ENCODE data around the gene GRPEL1. TPM values are rescaled to one million over a fixed set of nuclear protein-coding genes. Genes with fewer than 3 reads are reported as not detected.

GRPEL1 gene
- polyA plus RNA-seq, 3 donors: 34.5 to 39.8 (median 37.2) TPM

DNA sequence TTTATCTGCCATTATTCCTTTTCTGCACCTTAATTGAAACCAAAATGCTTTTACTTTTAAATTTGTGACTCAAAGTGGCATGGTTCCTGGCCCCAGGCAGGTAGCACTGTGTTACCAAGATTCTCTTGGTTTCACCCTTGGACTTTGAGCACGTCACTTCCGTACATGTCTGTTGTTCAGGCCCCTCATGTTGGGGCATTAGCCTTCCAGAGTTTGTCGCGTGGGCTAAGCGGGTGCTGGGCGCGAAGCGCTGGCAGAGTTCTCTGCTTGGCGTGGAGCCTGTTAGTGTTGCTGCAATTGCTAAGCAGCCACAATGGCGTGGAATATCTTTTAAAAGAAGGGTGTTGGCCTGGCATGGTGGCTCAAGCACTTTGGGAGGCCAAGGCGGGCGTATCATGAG lies 38.7 kb downstream of the GRPEL1 start:
- DNase-seq: no peak

DNA sequence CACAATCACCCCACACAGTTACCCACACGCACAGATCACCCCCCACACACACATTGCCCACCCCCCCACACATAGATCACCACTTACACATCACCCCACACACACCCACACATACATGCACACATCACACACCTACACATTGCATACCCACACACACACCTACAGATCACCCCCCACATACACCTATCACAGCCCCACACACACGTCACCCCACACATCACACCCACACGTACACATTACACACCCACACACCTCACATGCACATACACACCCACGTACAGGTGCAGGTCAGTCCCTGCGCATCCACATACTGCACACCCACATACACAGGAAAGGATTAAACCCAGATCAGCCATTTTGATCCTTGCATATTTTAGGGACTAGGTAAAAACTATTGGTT lies 40.0 kb downstream of the GRPEL1 start:
- DNase-seq: no peak

DNA sequence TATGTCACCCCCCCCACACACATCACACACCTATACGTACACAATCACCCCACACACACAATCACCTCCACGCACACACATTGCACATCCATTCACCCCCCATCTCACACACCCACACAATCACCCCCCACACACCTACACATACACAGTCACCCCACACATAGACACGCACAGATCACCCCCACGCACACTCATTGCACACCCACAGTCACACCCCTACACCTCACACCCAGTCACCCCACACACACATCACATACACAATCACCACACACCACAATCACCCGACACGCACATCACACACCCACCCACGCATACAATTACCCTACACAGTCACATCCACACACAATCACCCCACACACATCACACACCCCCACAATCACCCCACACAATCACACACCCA lies 40.6 kb downstream of the GRPEL1 start:
- DNase-seq: no peak

DNA sequence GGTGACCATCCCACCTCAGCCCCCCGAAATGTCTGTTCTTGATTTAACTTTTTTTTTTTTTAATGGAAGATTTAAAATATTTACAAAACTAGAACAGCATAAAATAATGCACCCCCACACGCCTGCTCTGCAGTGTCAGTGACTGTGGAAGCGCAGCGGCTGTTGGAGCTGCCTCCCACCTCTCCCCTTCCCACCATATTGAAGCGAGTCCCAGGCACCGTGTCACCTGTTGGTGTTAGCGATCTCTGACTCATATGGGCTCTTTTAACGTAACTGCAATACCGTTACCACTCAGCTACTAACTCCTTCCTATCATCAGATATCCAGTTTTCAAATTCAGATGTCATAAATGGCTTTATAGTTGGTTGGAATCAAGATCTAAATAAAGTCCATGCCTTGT lies 41.8 kb downstream of the GRPEL1 start:
- no peak for DNase-seq

DNA sequence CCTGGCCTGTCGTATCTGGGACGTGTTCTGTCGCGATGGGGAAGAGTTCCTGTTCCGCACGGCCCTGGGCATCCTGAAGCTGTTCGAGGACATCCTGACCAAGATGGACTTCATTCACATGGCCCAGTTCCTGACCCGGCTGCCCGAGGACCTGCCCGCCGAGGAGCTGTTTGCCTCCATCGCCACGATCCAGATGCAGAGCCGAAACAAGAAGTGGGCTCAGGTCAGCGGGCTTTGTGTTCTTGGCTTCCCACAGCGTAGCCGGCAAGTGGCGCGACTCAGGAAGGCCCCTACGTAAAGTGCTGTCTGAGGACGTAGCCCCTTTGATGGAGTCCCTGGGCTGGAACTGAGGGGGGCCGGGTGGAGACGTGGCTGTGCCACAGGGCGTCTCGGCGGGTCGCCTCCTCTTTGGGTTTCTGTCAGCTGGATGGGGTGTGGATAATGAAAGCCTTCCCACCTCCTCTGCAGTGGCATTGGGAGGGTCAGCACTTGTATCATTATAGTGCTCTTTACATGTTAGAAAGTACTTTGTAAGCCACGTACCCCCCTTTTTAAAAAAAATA lies 42.7 kb downstream of the GRPEL1 start:
- DNase-seq: no peak

DNA sequence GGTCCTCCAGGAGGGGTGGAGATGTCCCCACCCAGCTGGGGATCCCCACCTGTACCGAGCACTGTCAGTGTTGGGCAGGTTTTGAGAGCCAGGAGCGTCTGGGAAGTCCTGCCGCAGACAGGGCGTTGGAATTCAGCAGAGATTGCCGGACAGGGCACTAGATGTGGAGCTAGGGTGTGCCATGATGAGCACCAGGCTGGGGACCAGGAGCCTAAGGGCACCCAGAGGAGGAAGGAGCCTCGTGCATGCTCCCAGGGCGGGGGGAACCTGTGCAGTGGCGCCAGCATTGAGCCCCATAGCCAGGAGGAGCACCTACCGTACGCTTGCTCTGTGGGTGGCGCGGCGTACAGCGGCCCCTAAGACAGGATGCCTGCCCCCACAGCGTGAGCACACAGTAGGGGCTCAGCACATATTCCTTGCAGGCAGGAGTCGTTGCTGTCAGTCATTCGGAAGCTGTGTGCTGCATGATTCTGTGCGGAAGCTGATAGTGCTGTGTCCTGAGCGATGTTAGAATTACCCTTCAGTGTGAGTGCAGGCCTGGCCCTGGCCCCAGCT lies 43.5 kb downstream of the GRPEL1 start:
- DNase-seq: no peak

DNA sequence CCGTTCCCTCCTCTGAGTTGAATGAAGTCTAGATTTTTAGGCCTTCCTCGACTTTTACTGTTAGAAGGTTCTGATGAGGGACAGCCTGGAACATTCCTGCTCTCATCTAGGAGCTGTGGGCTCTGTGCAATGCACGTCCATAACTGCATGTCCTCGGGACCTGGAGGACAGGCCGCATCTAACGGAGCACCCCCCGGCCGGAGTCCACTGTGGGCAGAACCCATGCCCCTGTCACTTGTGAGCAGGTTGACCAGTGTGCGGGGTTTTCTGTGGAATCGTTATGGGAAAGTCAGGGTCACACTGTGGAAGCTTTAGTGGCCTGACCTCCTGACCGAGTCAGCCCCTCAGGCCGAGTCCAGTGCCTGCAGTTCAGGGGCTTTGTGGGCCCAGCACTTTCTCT lies 44.0 kb downstream of the GRPEL1 start:
- DNase-seq: no peak

DNA sequence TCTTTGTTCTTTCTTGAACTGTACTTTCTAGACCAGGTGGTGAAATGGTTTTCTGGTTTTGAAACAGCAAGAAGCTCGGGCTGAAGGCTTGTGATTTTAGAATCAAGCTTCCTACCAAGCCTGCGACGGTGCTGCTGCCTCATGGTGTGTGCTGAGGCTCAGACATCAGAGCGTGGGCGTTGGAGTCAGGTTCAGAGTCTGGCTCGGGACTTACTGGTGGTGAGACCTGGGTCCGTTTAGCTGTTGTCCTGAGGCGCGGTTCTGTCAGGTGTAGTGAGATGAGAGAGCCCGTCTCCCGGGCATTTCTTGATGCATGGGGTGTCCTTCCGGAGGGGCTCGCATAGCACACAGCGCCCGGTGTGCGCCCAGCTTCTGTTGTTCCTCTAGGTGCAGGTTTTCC lies 44.4 kb downstream of the GRPEL1 start:
- no peak for DNase-seq

DNA sequence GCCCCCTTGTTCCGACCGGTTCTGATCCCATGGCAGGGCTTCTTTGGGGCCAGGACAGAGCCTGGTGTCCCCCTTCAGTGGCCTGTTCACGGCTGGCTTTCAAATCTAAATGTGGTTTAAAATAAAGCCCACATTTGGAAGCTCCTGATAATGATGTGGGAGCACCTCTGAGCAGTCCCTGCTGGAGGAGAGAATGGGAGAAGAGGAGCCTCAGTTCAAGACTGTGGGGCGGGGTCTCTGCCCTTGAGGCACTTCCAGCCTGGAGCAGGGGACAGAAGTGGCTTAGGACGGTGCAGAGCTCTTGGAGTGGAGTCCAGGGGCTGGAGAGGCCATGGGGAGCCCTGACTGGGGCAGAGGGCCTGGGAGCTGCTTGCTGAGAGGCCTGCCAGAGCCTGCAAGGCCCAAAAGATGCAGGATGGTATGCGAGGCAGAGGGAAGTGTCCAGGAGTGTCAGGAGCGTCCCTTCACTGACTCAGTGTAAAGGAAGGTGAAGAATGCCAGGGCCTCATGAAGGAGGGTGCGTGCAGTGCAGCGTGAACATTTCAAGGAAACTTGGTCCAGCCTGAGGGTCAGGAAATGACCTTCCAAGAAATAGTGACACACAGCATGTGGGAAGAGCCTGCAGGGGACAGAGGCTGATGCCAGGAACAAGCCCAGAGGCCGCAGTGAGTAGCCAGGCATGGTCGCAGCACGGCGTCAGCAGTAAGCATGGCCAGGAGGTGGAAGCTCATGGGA lies 45.8 kb downstream of the GRPEL1 start:
- no peak for DNase-seq

DNA sequence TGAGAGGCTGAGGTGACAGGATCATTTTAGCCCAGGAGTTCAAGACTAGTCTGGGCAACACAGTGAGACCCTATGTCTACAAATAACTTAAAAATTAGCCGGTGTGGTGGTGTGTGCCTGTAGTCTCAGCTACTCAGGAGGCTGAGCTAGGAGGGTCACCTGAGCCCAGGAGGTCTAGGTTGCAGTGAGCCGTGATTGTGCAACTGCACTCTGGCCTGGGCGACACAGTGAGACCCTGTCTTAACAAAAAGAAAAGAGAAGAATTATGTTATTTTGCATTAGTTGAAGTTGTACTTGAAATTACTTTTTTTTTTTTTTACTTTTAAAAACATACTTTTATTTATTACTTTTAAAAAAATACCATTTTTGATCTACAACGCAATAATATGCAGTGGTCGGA lies 46.5 kb downstream of the GRPEL1 start:
- no peak for DNase-seq

DNA sequence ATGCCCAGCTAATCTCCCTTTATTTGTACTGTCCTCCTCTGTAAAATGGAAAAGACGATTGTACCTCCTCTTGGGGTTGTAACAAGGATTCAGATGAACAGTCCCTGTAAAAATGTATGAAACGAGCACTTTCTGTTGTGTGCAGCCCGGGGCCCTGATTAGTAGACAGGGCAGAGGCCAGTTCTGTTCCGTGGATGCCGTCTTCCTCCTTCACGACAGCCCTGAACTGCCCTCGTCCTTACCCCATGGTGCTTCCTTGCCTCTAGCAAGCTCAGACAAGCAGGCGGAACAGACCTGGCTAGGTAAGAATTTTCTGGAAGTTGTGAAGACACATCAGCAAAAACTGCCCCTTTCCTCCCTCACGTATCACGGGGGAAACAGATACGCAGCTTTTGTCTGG lies 47.0 kb downstream of the GRPEL1 start:
- DNase-seq: no peak

DNA sequence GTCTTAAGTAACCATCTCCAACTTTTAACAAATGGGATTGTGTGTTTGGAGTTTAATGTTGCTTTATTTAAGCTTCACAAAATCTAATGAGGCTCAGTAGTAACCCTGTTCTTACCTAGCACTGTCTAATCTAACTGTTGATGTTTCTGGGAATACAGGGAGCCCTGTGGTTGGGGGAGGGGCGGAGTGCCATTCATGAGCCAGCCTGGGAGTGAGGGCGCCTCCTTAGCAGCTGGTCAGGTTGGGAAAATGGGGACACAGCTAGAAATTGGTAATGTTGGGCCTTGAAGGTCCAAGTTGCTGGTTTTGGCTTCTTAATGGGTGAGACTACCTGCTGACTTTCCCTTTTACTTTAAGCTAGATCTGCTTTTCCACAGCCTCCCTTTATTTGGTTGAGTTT lies 47.6 kb downstream of the GRPEL1 start:
- no peak for DNase-seq

DNA sequence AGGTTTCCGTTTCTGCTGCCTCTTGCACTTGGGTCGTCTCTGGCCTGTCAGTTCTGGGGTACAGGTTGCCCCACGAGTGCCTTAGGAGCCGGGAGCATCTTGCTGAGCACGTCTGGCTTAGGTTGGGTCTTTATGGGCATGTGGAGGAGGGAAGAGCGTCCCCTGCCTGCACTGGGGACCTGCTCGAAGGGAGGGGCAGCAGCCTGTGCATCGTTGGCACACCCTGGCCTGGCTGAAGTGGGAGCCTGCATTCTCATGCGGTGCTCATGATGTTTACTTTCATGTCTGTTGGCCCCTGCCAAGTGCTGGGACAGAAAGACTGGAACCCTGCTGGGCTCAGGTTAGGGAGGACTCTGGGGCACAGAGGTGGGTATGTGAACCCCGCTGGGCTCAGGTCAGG lies 48.5 kb downstream of the GRPEL1 start:
- no peak for DNase-seq

DNA sequence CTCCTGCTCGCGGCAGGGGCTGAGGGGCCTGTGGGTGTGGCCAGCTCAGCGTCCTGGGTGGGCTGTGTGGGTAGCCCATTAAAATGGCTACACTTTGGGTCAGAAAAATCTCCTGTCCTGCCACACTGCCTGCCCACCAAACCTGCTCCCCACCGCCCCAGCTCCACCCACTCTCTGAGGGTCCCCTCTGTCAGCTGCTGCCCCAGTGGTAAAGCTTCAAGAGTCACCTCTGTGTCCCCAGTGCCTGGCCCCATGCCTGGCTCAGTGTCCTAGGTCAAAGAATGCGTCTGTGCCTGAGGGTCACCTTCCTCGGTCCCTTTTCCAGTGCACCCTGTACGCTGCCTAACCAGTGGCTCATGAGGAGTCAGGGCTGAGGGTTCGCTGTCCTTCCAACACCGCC lies 49.6 kb downstream of the GRPEL1 start:
- DNase-seq: no peak

DNA sequence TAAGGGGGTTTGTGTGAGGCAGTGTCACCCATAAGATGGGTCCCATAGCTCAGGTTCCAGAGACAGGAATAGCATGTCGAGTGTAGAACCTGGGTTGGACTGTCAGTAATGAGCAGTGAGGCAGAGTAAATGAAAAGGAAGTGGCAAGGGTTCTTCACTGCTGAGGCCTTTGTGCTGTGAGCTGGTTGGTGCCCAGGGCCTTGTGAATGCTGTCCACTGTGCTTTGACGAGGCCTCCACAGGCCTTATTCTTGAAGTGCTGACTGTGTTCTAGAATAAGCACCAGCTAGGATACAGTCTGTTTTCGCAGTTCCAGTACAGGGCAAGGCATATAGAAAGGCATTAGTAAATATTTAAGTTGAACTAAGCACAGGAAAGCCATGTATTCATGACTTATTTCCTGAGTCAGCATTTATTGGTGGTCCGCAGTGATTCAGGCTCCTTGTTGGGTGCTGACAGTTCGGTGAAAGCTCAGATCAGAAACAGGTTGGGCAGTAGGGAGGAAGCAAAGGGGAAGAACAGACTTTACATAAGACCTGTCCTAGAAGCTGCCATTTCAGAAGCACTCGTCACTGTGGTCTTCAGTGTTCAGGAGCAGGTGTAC lies 50.3 kb downstream of the GRPEL1 start:
- no peak for DNase-seq

DNA sequence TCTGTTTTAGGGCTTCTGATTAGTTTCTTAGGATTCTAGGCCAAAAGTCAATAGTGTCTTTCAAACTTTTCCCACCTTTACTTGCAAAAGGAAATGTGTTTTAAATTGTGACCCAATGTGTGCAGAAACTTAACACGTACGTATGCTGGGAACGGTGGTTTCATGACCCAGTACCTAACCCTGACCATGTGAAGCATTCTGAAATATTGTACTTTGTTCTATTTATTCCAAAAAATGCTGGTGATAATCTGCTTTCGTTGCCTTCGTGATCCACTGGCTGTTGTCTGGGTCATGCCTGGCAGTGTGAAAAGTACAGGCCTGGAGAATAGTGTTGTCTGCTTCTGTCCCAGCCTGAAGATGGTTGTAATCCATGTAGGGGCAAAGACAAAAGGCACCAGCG lies 51.4 kb downstream of the GRPEL1 start:
- DNase-seq: no peak

DNA sequence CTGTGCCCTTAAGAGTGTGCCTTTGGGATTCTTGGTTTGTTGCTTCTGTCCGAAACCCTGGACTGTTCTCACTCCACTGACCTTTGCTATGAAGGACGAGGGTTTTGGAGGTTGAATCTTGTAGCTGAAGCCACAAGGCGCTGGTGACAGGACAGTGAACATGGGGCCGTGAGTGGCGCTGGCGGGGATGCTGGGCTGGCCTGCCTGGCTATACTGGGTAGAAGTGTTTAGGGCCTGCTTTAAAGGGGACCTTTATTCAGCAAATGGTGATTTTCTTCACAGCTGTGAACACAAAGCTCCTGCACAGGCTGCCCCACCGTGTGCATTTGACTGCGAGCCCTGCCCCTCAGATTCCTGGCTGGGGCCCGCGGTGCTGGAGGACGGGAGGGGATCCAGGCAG lies 51.8 kb downstream of the GRPEL1 start:
- no peak for DNase-seq

DNA sequence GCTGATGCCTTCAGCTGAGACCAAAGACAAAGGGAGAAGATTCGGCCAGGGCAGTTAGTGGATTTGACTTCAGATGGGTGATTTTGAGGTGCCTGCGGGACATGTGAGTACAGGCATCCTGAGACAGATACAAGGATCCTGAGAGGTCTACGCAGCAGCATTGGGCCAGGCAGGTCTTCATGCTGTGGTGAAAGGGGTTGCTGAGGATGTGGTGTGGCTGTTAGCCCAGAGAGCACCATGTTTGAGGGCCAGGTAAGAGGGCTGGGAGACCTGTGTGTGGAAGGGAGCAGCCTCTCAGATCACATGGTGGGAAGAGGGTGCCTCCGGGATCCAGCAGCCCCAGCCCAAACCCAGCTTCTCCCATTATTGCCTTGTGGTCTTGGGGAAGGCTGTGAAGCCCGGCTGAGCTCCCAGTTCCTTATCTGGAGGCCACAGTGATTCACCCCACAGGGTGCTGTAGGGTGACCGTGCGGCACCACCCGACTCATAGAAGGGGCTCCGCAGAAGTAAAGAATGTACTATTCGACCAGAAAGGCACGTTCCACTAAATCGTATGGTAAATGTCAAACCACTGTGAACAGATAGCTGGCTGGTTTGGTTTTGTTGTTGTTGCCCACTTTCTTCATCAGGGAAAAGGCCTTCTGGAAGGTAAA lies 52.4 kb downstream of the GRPEL1 start:
- no peak for DNase-seq

DNA sequence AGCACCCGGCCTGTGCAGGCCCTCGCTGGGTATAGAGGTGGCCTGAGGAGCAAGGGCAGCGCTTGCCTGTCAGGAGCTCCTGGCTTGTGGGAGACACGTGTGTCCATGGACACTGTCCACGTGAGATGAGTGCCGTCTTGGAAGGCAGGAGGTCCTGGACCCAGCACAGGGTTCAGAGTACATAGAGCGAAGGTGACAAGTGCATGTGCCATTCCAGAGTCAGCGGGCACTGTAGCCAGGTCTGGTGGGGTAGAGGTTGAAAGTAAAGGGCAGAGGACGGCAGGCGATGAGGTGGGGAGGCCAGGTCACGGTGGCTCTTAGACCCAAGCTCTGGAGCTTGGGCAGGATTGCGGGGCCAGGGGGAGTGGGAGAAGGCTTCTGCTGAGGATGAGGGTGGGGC lies 53.0 kb downstream of the GRPEL1 start:
- DNase-seq: no peak

DNA sequence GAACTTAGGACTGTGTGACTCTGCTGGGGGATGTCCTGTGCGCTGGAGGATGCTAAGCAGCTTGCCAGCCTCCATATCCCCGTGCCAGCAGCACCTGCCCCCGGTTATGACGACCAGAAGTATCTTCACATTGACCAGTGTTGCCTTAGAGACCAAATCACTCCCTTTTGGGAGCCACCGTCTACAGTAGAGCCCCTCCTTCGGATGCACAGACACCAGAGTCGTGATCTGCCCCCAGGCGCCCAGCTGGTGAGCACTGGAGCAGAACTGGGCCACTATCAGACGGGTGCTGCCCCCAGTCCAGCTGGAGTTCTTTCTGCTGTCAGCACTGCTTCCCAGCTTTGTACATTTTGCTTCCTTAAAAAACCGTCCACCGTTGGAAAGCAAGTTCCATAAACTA lies 54.7 kb downstream of the GRPEL1 start:
- no peak for DNase-seq

DNA sequence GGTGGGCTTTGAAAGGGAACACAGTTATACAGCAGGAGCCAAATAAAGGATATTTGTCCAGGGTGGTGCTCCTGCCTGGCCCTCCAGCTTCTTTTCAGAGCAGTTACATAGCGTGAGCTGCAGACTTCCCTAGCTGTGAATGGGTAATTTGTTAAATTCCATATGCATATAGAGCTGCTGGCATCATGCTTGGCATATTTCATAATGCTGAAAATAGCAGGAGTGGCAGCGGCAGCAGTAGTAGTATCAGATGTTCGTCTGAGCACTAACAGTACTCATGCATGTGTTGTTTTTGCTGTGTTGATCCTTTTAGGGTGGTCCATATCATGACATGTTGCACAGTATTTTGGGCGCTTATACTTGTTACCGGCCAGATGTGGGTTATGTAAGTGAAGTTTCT lies 58.3 kb downstream of the GRPEL1 start:
- DNase-seq: no peak
